ENCODE data around the gene ATP8B1. TPM values are rescaled to one million over a fixed set of nuclear protein-coding genes. Genes with fewer than 3 reads are reported as not detected.

ATP8B1 gene
- total and polyA plus RNA-seq, 2 donors (not counting 3 experiments of a cell fraction or from before 2014, with no cell fraction given): 49.3 to 100 TPM

GRCh38 chr18:57813245-57813644 is 10.1 kb upstream of the ATP8B1 start:
- H4K20me1 ChIP-seq (replicated peaks; ENCODE audit: control insufficient read depth, extremely low read depth, insufficient read depth, low read length): no peaks in the 10 kb centered on the region
- DNase-seq (ENCODE audit: low read depth, low spot score) (peak; percentile 84), FAIRE-seq (peak; percentile 89)
- H3K36me3 ChIP-seq (ENCODE audit: control insufficient read depth in 2 of 2, extremely low read depth in 1 of 2, insufficient read depth in 2 of 2, low read length in 2 of 2): no peaks in the 10 kb centered on the region
- H3K27ac ChIP-seq (ENCODE audit: insufficient read depth, low read depth, low read length): peak overlapping the region; percentile 91
- no peaks in the 10 kb centered on the region for H3K9me3 ChIP-seq (replicated peaks; ENCODE audit: control insufficient read depth, insufficient read depth, low read length)
- peak overlapping the region; percentile 23 for H3K4me2 ChIP-seq (ENCODE audit: insufficient read depth, low read length)
- no TSS peak for BruUV-seq (replicated peaks)
- ChIA-PET POLR2A (no interaction called here), CTCF (interaction anchor here (0.8 to 1.6 kb wide), 3 partner anchors 19 to 68 kb away, joined by 3 to 4 read pairs (median 3); no protein-coding TSS in a partner anchor)
- TF ChIP-seq MAX (IDR thresholded peaks at IDR 0.05; ENCODE audit: insufficient read depth, insufficient read length) (no peak), POLR2AphosphoS5 (IDR thresholded peaks at IDR 0.05; ENCODE audit: insufficient read depth, low read depth, low read length) (peak; percentile 82), MYC (IDR thresholded peaks at IDR 0.05; ENCODE audit: low read depth, low read length) (no peak), POLR2A (IDR thresholded peaks at IDR 0.05; ENCODE audit: low read depth, low read length) (no peak), GATA2 (IDR thresholded peaks at IDR 0.05; ENCODE audit: insufficient read depth, insufficient read length, low read depth, low read length) (peak; percentile 46), CTCF (IDR thresholded peaks at IDR 0.05; ENCODE audit: extremely low read depth in 1 of 2, insufficient read depth in 1 of 2, low read depth in 1 of 2, low read length in 2 of 2) (no peak), FOS (IDR thresholded peaks at IDR 0.05; ENCODE audit: borderline replicate concordance, insufficient read depth, low read length) (peak; percentile 88), EZH2 (IDR thresholded peaks at IDR 0.05; ENCODE audit: borderline replicate concordance, low read depth, low read length, severe bottlenecking) (no peak), JUN (IDR thresholded peaks at IDR 0.05; ENCODE audit: borderline replicate concordance, insufficient read depth, insufficient read length, low read depth) (peak; percentile 97)
- H3K9ac ChIP-seq (replicated peaks; ENCODE audit: extremely low read depth, insufficient read depth, low read length): peak overlapping the region; percentile 76
- H3K27me3 ChIP-seq (ENCODE audit: control insufficient read depth in 2 of 2, insufficient read depth in 2 of 2, low read length in 2 of 2): no peaks in the 10 kb centered on the region
- no peak overlapping the region for H3K4me3 ChIP-seq (replicated peaks in 1 of 3; ENCODE audit: insufficient read depth in 1 of 3, low read depth in 1 of 3, low read length in 3 of 3)
- dilution Hi-C loops (cut with MboI; ENCODE audit: extremely low pct_ligation_motif_present, low sequenced_read_pairs) (no loop called here), intact Hi-C loops (cut with micrococcal nuclease) (no loop called here)
- no peaks in the 10 kb centered on the region for H3K79me2 ChIP-seq (ENCODE audit: control insufficient read depth, insufficient read depth, low read length)
- peaks cover 25% of the 10 kb centered on the region for H3K4me1 ChIP-seq (ENCODE audit: control insufficient read depth, extremely low read depth, insufficient read depth, low read length)
- H2AFZ ChIP-seq (ENCODE audit: low read depth, low read length): no peak overlapping the region
- no peaks in the 10 kb centered on the region for H3K9me1 ChIP-seq (replicated peaks; ENCODE audit: control insufficient read depth, extremely low read depth, insufficient read depth, low read length)

All from endothelial cell of umbilical vein (primary cell).